ENCODE measurements around the gene FAM117B.

DNA sequence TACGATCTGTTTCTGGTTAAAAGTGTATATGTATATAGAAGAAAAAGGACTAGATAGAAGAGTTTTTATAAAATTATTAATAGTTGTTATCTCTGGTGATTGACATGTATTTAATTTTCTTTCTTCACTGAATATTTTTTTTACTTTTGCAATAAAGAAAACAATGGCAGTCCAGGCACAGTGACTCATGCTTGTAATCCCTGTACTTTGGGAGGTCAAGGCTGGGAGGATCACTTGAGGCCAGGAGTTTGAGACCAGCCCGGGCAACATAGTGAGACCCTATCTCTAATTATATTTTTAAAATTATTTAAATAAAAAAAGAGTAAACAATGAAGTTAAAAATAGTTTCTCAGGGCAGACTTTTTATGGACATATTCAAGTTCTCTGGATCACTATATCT lies 114.7 kb downstream of the FAM117B start:
- TF ChIP-seq CTCF (IDR thresholded peaks at IDR 0.05; ENCODE audit: borderline replicate concordance, extremely low read depth, low read length, poor library complexity, severe bottlenecking), result no peak
- TF ChIP-seq EZH2 (IDR thresholded peaks at IDR 0.05; ENCODE audit: borderline replicate concordance, low read depth, low read length, severe bottlenecking), result no peak
